BE2C (cell line): Measurements from ENCODE around the gene RASA3.
"Not testable (repeated sequence)": the region's sequence is repeated elsewhere in the genome, so short reads cannot be mapped to it uniquely, and the experiment has no call there.

Source experiments
- DNase-seq: peaks from one replicate; pipeline ENCODE4 v3.0.0-alpha.2; 2020
- H3K27me3 ChIP-seq: fragments of 250-450 bp; sonication (Bioruptor Pico); 2 replicates; pipeline ENCODE4 v1.5.1; 2020; ENCODE audit warnings: mild to moderate bottlenecking
- H3K36me3 ChIP-seq: fragments of 250-450 bp; sonication (Bioruptor Pico); 2 replicates; pipeline ENCODE4 v1.5.1; 2020; ENCODE audit warnings: mild to moderate bottlenecking
- H3K4me1 ChIP-seq: fragments of 250-450 bp; sonication (Bioruptor Pico); 2 replicates; pipeline ENCODE4 v1.5.1; 2020
- H3K4me3 ChIP-seq: 2 replicates; pipeline ENCODE4 v1.5.1; 2011; ENCODE audit warnings: low read depth, low read length
- H3K9me3 ChIP-seq: fragments of 250-450 bp; sonication (Bioruptor Pico); 2 replicates; pipeline ENCODE4 v1.5.1; 2020
- CTCF ChIP-seq: IDR thresholded peaks from 2 replicates; pipeline ENCODE4 v1.5.1; 2012; ENCODE audit warnings: mild to moderate bottlenecking, low read depth, low read length

RASA3 gene

GRCh38 chr13:114116734-114117133 is 15.7 kb downstream of the RASA3 start:
- no peak overlapping the region for H3K4me3 ChIP-seq
- no peaks in the 10 kb centered on the region for H3K9me3 ChIP-seq
- no peak for TF ChIP-seq CTCF
- H3K36me3 ChIP-seq: no peaks in the 10 kb centered on the region; the same call in 1 of the 2 replicates
- peaks cover 15% of the 10 kb centered on the region for H3K4me1 ChIP-seq
- no peaks in the 10 kb centered on the region for H3K27me3 ChIP-seq
- DNase-seq: no peak

DNA sequence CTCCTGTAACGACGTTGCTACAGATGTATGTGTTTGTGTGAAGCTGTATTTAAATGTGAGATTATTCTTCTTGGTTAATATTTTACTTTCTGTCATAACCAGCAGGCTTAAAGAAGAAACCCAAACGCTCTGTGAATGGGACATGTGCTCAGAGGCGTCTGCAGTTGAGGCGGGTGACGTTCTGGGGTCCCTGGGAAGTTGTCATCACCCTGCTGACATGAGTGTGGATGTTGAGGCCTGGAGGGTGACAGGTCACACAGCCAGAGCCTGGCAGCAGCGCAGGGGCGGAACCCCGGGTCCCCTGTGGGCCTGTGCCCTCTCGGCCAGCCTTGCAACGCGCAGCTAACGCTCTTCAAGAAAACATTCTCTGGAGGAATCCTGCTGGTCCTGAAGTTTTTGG is 16.6 kb downstream of the RASA3 start:
- no peak overlapping the region for H3K4me3 ChIP-seq
- H3K9me3 ChIP-seq: no peaks in the 10 kb centered on the region
- DNase-seq: no peak
- no peaks in the 10 kb centered on the region for H3K27me3 ChIP-seq
- no peaks in the 10 kb centered on the region; the same call in 1 of the 2 replicates for H3K36me3 ChIP-seq
- TF ChIP-seq CTCF: no peak
- H3K4me1 ChIP-seq: peaks cover 14% of the 10 kb centered on the region

DNA sequence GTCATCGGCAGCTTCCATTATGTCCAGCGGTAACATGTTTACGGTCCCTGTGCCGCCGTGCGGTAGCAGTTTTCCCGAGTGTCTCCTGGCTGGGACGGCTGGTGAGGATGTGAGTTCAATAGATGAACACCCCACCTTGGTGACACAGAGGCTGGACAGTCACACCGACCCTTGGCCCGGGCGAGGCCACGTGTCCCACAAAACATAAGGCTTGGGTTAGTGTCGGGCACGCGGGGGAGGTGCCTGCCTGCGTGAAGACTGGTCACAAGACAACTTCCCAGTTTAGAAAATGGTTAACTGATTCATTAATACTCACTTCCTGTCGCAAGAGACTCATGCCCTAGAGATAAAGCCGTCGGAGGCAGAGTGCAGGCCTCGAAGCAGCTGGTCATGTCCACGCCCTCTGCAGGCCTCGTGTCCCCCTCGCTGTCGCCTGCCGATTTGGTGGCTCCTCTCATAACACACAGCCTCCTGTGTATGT is 17.2 kb downstream of the RASA3 start:
- no peak for TF ChIP-seq CTCF
- peak; percentile 23 for DNase-seq
- peaks cover 15% of the 10 kb centered on the region for H3K4me1 ChIP-seq
- no peaks in the 10 kb centered on the region for H3K27me3 ChIP-seq
- H3K36me3 ChIP-seq: no peaks in the 10 kb centered on the region; the same call in 1 of the 2 replicates
- H3K4me3 ChIP-seq: no peak overlapping the region
- H3K9me3 ChIP-seq: no peaks in the 10 kb centered on the region

- not testable (repeated sequence) for H3K9me3 ChIP-seq, DNase-seq, H3K27me3 ChIP-seq, H3K36me3 ChIP-seq, H3K4me3 ChIP-seq
- peaks cover 17% of the 10 kb centered on the region for H3K4me1 ChIP-seq
Measured at GRCh38 chr13:114114666-114115065, 17.8 kb downstream of the RASA3 start.

- no peaks in the 10 kb centered on the region for H3K27me3 ChIP-seq
- H3K9me3 ChIP-seq: no peaks in the 10 kb centered on the region
- no peak overlapping the region for H3K4me3 ChIP-seq
- no peak for DNase-seq
- no peak for TF ChIP-seq CTCF
- H3K4me1 ChIP-seq: peaks cover 20% of the 10 kb centered on the region
- H3K36me3 ChIP-seq: no peaks in the 10 kb centered on the region; the same call in 1 of the 2 replicates
Measured at GRCh38 chr13:114114006-114114640, 18.3 kb downstream of the RASA3 start.

DNA sequence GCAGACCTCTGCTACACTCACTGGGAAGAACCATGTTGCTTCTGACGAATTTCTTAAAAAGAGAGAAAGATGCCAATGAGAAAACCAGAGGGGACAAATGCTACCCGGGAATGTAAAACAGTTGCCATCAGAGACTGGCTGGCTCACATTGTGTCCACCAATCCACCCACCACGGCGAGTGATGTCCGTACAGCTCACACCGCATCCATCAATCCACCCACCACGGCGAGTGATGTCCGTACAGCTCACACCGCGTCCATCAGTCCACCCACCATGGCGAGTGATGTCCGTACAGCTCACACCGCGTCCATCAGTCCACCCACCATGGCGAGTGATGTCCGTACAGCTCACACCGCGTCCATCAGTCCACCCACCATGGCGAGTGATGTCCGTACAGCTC is 19.0 kb downstream of the RASA3 start:
- not testable (repeated sequence) for H3K4me3 ChIP-seq, DNase-seq, H3K27me3 ChIP-seq, H3K36me3 ChIP-seq, H3K9me3 ChIP-seq
- H3K4me1 ChIP-seq: peaks cover 20% of the 10 kb centered on the region

DNA sequence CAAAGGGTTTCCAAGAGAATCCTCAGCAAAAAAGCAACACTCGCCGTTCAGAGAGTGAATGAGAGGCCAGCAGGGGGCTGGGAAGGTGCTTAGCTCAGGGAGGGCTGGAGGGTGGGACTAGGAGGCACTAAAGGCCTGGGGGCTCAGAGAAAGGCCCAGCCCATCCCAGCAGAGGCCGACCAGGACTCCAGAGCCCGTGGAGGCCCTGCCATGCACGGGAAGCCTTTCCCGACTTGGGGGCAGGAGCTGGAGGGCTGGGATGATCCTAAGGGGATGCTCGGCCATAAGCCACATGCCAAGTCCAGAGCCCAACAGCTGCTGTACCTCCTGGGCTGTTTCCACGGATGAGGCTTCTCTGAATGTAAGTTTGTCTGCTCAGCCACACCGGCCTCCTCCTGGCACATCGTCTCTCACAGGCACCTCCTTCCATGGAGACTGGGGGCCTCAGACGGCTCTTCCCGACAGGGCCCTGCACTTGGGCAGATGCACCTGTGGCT is 19.5 kb downstream of the RASA3 start:
- TF ChIP-seq CTCF: peak; percentile 25; the same call in 1 of the 2 replicates

More for the DNA sequence above, 19.5 kb downstream of the RASA3 start:
- Histone ChIP-seq H3K4me3 (no peak overlapping the region), H3K9me3 (no peaks in the 10 kb centered on the region), H3K4me1 (peaks cover 20% of the 10 kb centered on the region), H3K36me3 (no peaks in the 10 kb centered on the region; the same call in 1 of the 2 replicates), H3K27me3 (no peaks in the 10 kb centered on the region)
- no peak for DNase-seq
